DMS 273 (cell line): Measurements from ENCODE around the gene NEK4.
"Not testable (repeated sequence)": the region's sequence is repeated elsewhere in the genome, so short reads cannot be mapped to it uniquely, and the experiment has no call there.

Source experiments
- DNase-seq: peaks from one replicate; lab custom pipeline; 2025; ENCODE audit not compliant: unreplicated experiment; lab: John Stamatoyannopoulos, UW

The NEK4 gene

DNA sequence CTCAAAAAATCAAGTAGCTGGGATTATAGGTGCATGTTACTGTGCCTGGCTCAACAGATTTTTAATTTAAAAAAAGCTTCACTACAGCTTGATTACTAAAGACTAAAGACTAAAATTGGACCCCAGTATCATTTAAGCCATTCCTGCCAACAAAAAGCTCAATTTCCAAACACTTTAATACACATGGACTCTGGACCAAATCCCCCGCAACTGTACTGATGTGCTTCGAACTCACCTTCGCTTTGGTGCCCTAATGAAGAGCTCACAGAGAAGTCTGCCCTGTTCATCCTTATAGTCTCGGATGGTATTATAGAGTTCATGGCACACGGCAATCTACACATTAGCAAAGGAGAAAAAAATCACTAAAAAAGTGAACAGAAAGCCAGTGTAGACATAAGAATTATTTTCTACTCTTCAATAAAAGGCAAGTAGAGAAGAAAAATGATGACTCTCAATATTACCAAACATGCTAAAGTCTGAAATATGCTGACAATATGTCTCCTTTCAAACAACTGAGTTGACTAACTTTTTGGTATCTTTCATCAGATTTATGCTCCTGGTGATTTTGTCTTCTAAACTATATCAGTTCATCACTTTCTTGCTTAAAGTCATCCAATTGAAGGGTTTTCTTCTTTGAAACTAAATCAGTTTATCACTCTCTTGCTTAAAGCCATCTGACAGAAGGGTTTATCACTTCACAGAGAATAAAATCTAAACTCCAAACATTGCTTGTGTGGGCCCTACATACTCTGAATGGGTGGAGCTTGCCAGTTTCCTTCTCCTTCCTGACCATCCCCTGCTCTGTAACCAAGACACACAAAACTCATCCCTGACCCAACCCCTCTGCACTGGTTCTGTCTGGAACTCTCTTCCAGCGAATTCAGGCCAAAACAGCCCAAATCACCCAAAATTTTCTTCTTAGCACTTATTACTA lies 92.2 kb downstream of the NEK4 start:
- no peak for DNase-seq

DNA sequence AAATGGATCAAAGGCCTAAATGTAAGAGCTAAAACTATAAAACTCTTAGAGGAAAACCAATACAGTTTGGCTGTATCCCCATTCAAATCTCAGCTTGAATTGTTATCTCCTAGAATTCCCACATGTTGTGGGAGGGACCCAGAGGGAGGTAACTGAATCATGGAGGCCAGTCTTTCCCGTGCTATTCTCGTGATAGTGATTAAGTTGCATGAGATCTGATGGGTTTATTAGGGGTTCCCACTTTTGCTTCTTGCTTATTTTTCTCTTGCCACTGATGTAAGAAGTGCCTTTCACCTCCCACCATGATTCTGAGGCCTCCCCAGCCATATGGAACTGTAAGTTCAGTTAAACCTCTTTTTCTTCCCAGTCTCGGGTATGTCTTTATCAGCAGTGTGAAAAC lies 94.5 kb downstream of the NEK4 start:
- not testable (repeated sequence) for DNase-seq

- no peak for DNase-seq
These were observed 99.1 kb downstream of the NEK4 start for GRCh38 chr3:52671676-52672075.

DNA sequence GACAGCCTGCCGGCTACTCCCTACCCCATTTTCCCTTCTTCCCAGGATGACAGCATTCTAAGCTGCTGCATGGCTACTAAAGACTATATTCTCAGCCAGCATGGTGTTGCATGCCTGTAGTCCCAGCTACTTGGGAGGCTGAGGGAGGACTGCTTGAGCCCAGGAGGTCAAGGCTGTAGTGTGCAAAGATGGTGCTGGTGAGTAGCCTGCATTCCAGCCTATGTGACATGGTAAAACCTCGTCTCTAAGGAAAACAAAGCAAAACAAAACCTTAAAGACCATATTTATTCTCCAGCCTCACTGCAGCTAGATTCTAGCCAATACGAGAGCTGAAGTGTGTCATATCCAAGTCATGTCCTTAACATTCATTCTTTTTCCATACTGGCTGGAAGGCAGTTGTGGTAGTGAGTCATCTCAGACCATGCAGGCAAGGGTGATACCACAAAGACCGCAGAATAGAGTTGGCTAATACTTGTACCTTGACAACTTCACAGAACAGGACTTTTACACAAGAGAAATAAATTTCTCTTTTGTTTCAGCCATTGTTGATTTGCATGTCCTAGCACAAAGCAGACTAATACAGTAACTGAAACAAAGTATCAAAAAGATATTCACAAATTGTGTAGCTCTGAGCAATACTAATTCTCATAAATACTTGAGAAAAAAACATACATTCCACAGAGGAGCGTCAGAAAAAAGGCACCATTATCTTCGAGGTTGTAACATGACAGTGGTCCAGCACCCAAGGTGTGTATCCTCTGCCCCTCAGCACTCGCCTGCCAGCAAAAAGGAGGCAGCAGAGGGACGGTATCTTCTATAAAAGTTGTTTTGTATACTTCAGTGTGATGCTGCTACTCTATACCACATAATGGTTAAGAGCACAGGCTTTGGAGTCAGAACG lies 99.9 kb downstream of the NEK4 start:
- DNase-seq = no peak

DNA sequence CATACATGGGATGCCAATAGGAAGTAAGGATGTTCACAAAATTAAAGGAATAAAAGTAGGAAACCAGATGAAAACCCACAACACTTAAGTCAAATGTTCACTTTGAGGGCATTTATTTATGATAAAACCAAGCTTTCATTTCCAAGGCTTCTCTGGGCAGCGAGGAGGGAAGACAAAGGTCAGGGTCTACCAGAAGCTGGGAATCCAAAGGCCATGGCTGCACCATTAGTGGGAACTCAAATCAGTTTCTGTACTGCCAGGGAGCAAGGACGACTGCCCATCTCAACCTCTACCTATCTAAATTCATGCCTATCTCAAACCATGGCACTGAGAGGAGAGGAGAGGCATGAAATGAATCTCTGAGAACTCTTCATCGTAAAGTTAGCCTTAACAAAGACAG lies 107.6 kb downstream of the NEK4 start:
- no peak for DNase-seq

DNA sequence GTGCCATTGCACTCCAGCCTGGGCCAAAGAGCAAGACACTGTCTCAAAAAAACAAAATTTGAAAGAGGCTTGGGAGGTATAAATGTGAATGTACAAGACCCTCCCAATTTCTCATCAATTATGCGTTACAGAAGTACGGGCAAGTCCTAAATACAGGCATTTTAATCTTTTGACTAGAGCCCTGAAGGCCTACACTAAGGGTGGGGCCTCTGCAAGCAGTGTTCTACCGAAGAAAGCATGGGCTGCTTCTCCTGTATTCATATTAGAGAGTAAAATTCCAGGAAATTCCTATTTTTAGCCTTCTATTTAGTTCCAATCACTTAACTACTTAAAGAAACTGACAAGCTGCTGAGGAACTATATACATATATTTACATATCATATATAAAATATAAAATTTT lies 110.7 kb downstream of the NEK4 start:
- no peak for DNase-seq
